Measurements from ENCODE around the gene WIPF2. TPM values are rescaled to one million over a fixed set of nuclear protein-coding genes. Genes with fewer than 3 reads are reported as not detected.

Gene WIPF2
- total RNA-seq, 1 donor from 2014 or later, result 25.4 TPM

GRCh38 chr17:40329839-40330794 lies 111.0 kb downstream of the WIPF2 start:
- no peak overlapping the region for H3K27ac Mint-ChIP-seq (ENCODE audit: unreplicated experiment)
- no peak overlapping the region for H3K4me3 Mint-ChIP-seq (ENCODE audit: unreplicated experiment)
- H3K9me3 Mint-ChIP-seq (ENCODE audit: unreplicated experiment), result no peaks in the 10 kb centered on the region
- TF ChIP-seq, protein P1, sequence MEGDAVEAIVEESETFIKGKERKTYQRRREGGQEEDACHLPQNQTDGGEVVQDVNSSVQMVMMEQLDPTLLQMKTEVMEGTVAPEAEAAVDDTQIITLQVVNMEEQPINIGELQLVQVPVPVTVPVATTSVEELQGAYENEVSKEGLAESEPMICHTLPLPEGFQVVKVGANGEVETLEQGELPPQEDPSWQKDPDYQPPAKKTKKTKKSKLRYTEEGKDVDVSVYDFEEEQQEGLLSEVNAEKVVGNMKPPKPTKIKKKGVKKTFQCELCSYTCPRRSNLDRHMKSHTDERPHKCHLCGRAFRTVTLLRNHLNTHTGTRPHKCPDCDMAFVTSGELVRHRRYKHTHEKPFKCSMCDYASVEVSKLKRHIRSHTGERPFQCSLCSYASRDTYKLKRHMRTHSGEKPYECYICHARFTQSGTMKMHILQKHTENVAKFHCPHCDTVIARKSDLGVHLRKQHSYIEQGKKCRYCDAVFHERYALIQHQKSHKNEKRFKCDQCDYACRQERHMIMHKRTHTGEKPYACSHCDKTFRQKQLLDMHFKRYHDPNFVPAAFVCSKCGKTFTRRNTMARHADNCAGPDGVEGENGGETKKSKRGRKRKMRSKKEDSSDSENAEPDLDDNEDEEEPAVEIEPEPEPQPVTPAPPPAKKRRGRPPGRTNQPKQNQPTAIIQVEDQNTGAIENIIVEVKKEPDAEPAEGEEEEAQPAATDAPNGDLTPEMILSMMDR (IDR thresholded peaks at IDR 0.05; ENCODE audit: partially characterized antibody, unreplicated experiment), result no peak
- no peak for DNase-seq
- peaks cover 3% of the 10 kb centered on the region for H3K27me3 Mint-ChIP-seq (ENCODE audit: unreplicated experiment)
- no peaks in the 10 kb centered on the region for H3K36me3 Mint-ChIP-seq (ENCODE audit: unreplicated experiment)
- peaks cover 8% of the 10 kb centered on the region for H3K4me1 Mint-ChIP-seq (ENCODE audit: low read depth, unreplicated experiment)

- H3K4me3 Mint-ChIP-seq (ENCODE audit: unreplicated experiment), result no peak overlapping the region
- H3K36me3 Mint-ChIP-seq (ENCODE audit: unreplicated experiment), result no peaks in the 10 kb centered on the region
- H3K27ac Mint-ChIP-seq (ENCODE audit: unreplicated experiment), result no peak overlapping the region
Measured at GRCh38 chr17:40330850-40331470, 111.9 kb downstream of the WIPF2 start.

DNA sequence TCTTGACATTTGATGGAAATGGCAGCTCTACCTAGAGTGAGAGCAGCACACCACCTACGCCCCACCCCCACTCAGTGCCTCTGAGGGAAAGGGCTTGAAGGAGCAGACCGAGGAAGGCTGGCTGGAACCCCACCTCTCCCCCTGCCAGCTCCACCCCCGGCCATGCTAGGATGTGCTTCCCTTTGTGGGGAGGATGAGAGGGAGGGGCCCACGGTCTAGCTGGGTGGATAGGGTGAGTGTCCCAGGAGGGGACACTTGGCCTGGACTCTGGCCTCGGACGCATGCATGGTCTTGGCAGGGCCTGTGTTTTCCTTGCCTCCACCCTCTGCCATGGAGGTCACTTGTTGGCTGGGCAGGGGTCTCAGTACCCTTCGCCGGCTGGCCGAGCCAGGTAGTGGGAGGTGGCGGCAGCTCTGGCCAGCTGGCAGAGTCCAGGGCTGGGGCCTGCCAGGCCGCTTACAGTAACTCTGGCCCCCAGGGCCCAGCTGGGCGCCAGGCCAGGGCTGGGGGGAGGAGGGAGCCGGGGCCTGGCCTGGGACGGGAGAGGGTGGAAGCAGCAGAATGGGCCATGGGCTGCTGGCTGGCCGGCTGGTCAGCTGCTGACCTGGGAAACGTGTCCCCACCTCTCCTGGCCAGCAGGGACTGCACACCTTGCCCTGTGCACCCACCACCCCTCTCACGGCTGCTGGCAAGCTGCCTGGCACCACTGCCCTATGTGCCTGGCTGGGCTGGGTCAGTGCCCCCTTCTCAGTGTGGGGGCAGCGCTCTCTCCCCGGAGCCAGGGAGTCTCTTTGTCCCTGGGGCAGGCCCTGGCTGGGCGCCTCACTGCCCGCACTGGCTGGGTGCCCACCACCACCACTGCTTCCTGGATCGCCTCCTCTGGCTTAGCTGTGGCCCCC lies 112.9 kb downstream of the WIPF2 start:
- Mint-ChIP-seq H3K4me1 (ENCODE audit: low read depth, unreplicated experiment) (peaks cover under 1% of the 10 kb centered on the region), H3K9me3 (ENCODE audit: unreplicated experiment) (no peaks in the 10 kb centered on the region), H3K36me3 (ENCODE audit: unreplicated experiment) (no peaks in the 10 kb centered on the region), H3K27me3 (ENCODE audit: unreplicated experiment) (peaks cover 3% of the 10 kb centered on the region), H3K27ac (ENCODE audit: unreplicated experiment) (no peak overlapping the region), H3K4me3 (ENCODE audit: unreplicated experiment) (no peak overlapping the region)
- TF ChIP-seq, protein P1 (IDR thresholded peaks at IDR 0.05; ENCODE audit: partially characterized antibody, unreplicated experiment), result no peak
- DNase-seq, result no peak

More at GRCh38 chr17:40330850-40331470, 111.9 kb downstream of the WIPF2 start:
- no peaks in the 10 kb centered on the region for H3K9me3 Mint-ChIP-seq (ENCODE audit: unreplicated experiment)
- TF ChIP-seq, protein P1 (IDR thresholded peaks at IDR 0.05; ENCODE audit: partially characterized antibody, unreplicated experiment), result no peak
- no peak for DNase-seq
- H3K27me3 Mint-ChIP-seq (ENCODE audit: unreplicated experiment), result peaks cover 3% of the 10 kb centered on the region
- H3K4me1 Mint-ChIP-seq (ENCODE audit: low read depth, unreplicated experiment), result peaks cover 8% of the 10 kb centered on the region

Small RNAs within 50 kb of the gene (microRNA-seq; reads per million reads assigned to microRNA genes)
- gene MIR6867 (ENCODE audit: unreplicated experiment), result not detected

Other genes starting within 250 kb of the WIPF2 start
- 113 TPM for gene PSMD3, start 238.5 kb upstream of the WIPF2 start, total RNA-seq (ENCODE audit: unreplicated experiment)
- gene CSF3, start 203.9 kb upstream of the WIPF2 start, total RNA-seq (ENCODE audit: unreplicated experiment), result not detected
- 172 TPM for gene MED24, start 164.9 kb upstream of the WIPF2 start, total RNA-seq (ENCODE audit: unreplicated experiment)
- gene THRA, start 156.3 kb upstream of the WIPF2 start, total RNA-seq (ENCODE audit: unreplicated experiment), result 17.6 TPM
- 1.3 TPM for gene NR1D1, start 118.7 kb upstream of the WIPF2 start, total RNA-seq (ENCODE audit: unreplicated experiment)
- gene MSL1, start 97.3 kb upstream of the WIPF2 start, total RNA-seq (ENCODE audit: unreplicated experiment), result 110 TPM
- 145 TPM for gene CASC3, start 78.8 kb upstream of the WIPF2 start, total RNA-seq (ENCODE audit: unreplicated experiment)
- gene RAPGEFL1, start 41.8 kb upstream of the WIPF2 start, total RNA-seq (ENCODE audit: unreplicated experiment), result 25.3 TPM
- gene CDC6, start 68.6 kb downstream of the WIPF2 start, total RNA-seq (ENCODE audit: unreplicated experiment), result 4.7 TPM
- 26.2 TPM for gene RARA, start 89.9 kb downstream of the WIPF2 start, total RNA-seq (ENCODE audit: unreplicated experiment)
- gene GJD3, start 145.4 kb downstream of the WIPF2 start, total RNA-seq (ENCODE audit: unreplicated experiment), result not detected
- gene TOP2A, start 198.6 kb downstream of the WIPF2 start, total RNA-seq (ENCODE audit: unreplicated experiment), result 32.4 TPM
- gene IGFBP4, start 224.1 kb downstream of the WIPF2 start, total RNA-seq (ENCODE audit: unreplicated experiment), result 1.9 TPM